K562 treated with DMSO at 1 percent for 4 hours (cell line): ENCODE results near the gene PRSS56. TPM values are rescaled to one million over a fixed set of nuclear protein-coding genes. Genes with fewer than 3 reads are reported as not detected.

Experiments used
- total RNA-seq: library from RNA; unstranded; fragments of 300-600 nt; gene quantifications from 2 replicates; pipeline ENCODE4 v1.2.3, GENCODE V29; 2022; ENCODE audit not compliant: insufficient read depth

The PRSS56 gene
- not detected in 2 replicates for total RNA-seq

DNA sequence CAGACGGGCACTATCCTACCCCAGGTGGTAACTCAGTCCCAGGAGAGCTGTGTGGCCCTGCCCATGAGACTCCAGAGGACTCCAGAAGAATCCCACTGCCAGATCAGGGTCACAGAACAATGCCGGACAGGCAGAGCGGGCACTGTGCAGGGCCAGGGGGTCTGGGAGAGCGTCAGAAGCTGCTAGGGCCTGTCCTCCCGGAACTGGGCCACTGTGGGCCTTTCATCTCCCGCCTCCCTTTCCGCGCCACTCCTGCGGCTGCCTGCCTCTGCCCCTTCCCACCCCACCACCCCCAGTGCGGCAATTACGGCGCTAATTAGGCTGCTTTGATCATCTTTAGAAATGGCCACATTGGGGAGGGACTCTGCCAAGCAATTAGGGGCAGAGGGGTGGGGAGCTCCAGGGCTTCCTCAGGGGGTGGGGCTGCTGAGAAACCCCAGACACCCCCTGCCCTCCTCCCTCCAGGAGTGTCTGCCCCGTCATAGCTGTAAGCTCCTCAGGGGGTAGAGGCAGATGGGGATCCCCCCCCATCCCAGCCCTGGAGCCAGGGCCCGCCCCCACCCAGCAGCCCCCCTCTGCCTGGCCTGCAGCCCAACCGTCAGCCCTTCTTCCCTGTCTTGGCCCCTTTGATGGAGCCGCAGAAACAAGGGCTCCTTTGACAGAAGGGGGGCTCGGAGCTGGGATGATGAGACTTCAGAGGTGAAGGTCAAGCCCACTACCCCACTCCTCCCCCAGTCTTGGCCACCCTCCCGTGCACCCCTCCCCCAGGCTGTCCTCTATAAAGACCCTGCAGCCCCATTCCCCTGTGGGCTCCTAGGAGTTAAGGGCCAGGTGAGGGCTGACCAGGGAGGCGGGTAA, at the start of gene PRSS56:
PRSS56 (plus strand) TSS at position 808 of the 858 bp plus-strand sequence. CDS start 211 bp downstream, outside the sequence.

DNA sequence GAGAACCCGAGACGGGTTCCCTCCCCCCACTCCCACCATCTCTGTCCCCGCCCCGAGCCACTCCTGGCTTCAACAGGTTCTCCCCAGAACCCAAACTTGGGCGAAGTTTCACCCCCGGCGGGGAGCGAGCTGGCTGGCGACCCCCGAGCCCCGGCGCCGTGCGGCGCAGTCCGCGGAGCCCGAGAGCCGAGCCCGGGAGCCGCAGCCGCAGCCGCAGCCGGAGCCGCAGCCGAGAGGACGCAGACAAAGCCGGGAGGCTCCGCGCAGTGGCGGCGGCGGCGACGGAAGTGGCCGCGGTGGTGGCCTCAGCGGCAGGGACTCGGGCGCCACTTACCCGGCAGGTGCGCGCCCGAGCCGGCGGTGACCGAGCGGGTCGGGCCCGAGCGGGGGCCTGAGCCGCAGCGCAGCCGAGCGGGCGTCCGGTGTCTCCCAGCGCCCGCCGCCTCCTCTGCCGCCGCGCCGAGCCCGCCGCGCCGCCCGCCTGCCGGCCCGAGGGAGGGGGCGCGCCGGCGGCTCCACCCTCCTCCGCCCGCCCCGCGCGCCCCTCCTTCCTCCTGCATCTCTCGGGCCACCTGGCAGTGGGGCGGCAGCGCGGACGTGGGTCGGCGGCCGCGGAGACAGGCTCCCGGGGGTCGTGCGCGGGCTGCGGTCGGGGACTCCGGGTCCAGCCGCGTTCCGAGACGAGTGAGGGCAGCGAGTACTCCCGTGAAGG, 32.6 kb upstream of the PRSS56 start, which contains the start of gene ECEL1:
ECEL1 (minus strand) TSS at position 450 of the 712 bp plus-strand sequence. CDS start 1,181 bp downstream, outside the sequence.

DNA sequence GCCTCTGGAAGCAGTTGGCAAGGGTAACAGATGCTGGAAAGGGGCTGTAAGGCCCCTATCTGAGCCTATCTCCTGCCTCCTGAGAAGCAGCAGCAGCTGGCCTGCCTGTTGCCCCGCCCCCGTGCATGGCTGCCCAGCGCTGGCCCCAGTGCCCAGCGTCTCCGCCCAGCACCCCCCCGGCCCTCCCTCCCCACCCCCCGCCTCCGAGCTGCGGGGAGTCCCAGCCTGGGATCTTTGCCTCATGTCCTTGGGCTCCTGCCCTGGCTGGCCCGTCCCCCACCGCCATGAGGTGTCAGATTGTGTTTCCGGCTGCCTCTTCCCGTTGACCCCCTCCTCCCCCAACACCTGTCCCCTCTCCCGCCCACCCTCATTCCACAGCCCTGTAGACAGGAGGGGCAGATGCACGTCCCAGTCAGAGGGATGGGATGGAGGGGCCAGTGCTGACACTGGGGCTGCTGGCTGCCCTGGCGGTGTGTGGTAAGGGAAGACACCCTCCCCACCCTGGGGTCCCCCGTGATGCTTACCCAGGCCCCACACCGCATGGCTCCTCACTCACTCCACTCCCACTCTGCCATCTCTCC, 5.7 kb downstream of the PRSS56 start, which contains the start of gene CHRND:
CHRND (plus strand) TSS at position 370 of the 581 bp plus-strand sequence; CDS start at position 426, 56 bp downstream.

DNA sequence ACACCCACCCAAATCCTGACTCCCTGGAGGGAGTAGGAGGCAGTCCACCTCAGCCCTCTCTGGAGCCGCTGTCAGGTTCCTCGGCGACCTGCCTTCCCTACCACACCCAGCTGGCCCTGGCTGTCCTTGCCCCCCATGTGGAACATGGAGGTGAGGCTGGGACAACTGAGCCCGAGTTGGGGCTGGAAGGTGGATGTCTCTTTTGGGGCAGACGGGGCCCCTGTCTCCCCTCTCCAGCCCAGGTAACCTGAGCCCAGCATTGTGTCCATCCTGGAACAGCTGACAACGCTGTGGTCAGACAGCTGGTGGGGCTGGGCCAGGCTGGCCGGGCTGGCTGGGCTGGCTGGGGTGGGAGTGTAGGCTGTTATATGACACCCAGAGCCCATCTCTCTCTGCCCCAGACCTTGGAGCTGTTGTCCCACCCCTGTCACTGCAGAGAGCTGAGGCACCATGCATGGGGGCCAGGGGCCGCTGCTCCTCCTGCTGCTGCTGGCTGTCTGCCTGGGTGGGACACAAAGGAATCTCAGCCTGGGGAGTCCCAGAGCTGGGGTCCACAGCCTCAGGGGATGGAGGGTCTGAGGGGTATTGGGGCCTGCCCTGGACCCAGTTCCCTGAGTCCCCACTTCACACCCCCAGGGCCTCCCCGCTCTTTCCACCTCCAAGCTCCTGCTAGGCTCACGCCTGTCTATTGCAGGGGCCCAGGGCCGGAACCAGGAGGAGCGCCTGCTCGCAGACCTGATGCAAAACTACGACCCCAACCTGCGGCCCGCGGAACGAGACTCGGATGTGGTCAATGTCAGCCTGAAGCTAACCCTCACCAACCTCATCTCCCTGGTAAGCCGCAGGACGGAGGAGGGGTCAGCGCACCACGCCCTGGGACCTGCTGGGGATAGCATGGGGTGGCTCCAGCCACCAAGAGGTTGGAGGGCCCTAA, 19.4 kb downstream of the PRSS56 start, which contains the start of gene CHRNG:
CHRNG (plus strand) TSS at position 395 of the 934 bp plus-strand sequence; CDS start at position 451, 56 bp downstream.

DNA sequence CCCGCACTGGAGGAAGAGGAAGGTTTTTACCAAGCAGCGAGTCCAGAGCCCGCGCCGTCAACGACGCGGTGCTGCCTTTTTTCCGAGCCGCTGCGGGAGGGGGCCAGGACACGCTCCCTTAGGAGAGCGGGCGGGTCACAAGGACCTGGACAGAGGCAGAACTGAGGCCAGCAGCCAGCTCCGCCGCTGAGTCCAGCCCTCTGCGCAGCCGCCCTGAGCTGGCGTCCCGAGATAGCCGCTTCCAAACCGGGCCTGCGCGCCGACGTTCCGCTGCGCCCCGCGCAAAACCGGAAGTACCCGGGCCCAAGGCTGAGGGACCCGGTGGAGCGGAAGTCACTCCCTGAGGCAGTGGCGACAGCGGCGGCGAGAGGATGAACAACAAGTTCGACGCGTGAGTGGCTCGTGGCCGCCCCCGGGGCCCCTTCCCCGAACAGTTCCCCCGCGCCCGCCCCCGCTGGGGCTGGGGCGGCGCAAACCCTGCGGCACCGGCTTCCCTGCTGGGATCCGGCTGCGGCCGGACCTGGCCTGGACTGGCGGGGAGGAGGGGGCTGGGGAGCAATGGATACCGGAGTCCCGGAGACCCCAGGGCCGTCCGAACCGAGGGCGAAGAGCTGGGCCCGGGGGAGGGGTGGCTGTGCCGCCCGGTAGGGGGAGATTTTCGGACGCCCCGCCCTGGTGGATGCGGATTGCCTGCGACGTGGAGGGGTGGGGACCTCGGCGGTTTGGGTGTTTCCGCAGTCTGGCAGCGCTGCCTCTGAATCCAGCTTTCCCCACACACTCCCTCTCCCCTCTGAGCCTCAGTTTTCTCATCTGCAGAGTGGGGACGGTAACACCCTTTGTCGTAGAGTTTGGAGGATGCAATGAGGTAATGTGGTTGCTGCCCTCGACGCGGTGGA, 30.4 kb downstream of the PRSS56 start, which contains the start of the genes EIF4E2 and TIGD1:
EIF4E2 (plus strand) TSS at position 336 of the 896 bp plus-strand sequence; CDS start at position 372, 36 bp downstream.
TIGD1 (minus strand) TSS at position 204 of the 896 bp plus-strand sequence. CDS start 675 bp downstream, outside the sequence.

Other genes starting within 250 kb of the PRSS56 start
- not detected in 2 replicates for gene ALPP, start 141.6 kb upstream of the PRSS56 start, total RNA-seq
- gene ALPG, start 113.5 kb upstream of the PRSS56 start, total RNA-seq = not detected in 2 replicates
- gene ALPI, start 64.2 kb upstream of the PRSS56 start, total RNA-seq = not detected in 2 replicates
- gene ECEL1, start 32.6 kb upstream of the PRSS56 start, total RNA-seq = not detected in 2 replicates
- gene CHRND, start 5.8 kb downstream of the PRSS56 start, total RNA-seq = not detected in 2 replicates
- not detected in 2 replicates for gene CHRNG, start 19.3 kb downstream of the PRSS56 start, total RNA-seq
- gene TIGD1, start 30.2 kb downstream of the PRSS56 start, total RNA-seq = 1.9 TPM in 2 replicates
- gene EIF4E2, start 30.3 kb downstream of the PRSS56 start, total RNA-seq = 46.7 and 52.0 TPM in 2 replicates
- 10.8 and 20.4 TPM in 2 replicates for gene EFHD1, start 113.2 kb downstream of the PRSS56 start, total RNA-seq
- 17.6 and 19.1 TPM in 2 replicates for gene GIGYF2, start 176.9 kb downstream of the PRSS56 start, total RNA-seq